ENCODE results near the gene ECHS1. TPM values are rescaled to one million over a fixed set of nuclear protein-coding genes. Genes with fewer than 3 reads are reported as not detected.

Gene ECHS1
- total RNA-seq, 1 experiment from 2014 or later: 53.5 TPM

DNA sequence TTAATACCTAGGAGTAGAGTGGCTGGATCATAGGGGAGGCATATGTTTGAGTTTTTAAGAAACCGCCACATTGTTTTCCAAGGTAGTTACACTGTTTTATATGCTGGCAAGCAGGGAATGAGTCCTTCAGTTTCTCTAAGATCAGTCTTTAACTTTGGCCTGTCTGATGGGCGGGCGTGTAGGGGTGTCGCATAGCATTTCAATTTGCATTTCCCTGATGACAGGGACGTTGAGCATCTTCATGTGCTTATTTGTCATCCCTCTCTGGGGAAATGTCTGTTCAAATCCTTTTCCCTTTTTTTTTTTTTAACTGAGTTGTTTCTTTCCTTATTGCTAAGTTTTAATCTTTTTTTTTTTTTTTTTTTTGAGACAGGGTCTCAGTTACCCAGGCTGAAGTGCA is 30.6 kb upstream of the ECHS1 start:
- CTCF ChIA-PET: no interaction called here
- BruUV-seq (replicated peaks): no TSS peak
- H3K36me3 Mint-ChIP-seq (ENCODE audit: insufficient read depth, unreplicated experiment): peaks cover 13% of the 10 kb centered on the region
- no peak overlapping the region for H3K27ac Mint-ChIP-seq (ENCODE audit: unreplicated experiment)
- TF ChIP-seq, protein P1, sequence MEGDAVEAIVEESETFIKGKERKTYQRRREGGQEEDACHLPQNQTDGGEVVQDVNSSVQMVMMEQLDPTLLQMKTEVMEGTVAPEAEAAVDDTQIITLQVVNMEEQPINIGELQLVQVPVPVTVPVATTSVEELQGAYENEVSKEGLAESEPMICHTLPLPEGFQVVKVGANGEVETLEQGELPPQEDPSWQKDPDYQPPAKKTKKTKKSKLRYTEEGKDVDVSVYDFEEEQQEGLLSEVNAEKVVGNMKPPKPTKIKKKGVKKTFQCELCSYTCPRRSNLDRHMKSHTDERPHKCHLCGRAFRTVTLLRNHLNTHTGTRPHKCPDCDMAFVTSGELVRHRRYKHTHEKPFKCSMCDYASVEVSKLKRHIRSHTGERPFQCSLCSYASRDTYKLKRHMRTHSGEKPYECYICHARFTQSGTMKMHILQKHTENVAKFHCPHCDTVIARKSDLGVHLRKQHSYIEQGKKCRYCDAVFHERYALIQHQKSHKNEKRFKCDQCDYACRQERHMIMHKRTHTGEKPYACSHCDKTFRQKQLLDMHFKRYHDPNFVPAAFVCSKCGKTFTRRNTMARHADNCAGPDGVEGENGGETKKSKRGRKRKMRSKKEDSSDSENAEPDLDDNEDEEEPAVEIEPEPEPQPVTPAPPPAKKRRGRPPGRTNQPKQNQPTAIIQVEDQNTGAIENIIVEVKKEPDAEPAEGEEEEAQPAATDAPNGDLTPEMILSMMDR (IDR thresholded peaks at IDR 0.05; ENCODE audit: unreplicated experiment): no peak
- H3K9me3 Mint-ChIP-seq (ENCODE audit: low read depth, unreplicated experiment): no peaks in the 10 kb centered on the region
- DNase-seq: no peak
- intact Hi-C loops (cut with micrococcal nuclease; ENCODE audit: unreplicated experiment): no loop called here
- H3K4me1 Mint-ChIP-seq (ENCODE audit: low read depth, unreplicated experiment): peaks cover 9% of the 10 kb centered on the region
- no peak overlapping the region for H3K4me3 Mint-ChIP-seq (ENCODE audit: low read depth, unreplicated experiment)
- no peaks in the 10 kb centered on the region for H3K27me3 Mint-ChIP-seq (ENCODE audit: unreplicated experiment)

DNA sequence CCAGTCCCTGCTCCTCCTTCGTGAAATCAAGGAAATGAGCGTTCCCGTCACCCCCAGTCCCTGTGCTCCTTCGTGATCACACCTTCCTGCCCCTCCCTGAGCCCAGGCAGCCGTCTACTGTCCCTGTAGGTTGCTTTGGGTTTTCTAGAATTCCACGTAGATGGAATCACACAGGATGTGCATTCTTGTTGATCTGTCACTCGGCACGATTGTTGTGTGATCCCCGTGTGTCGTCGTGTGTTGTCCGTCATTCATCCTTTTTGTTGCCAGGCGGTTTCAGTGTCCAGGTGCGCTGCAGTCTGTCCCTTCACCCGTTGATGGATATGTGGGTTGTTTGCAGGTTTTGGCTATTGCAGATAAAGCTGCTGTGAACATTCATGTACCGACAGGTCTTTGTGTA is 30.2 kb upstream of the ECHS1 start:
- BruUV-seq (replicated peaks): no TSS peak
- peaks cover 13% of the 10 kb centered on the region for H3K36me3 Mint-ChIP-seq (ENCODE audit: insufficient read depth, unreplicated experiment)
- TF ChIP-seq, protein P1 (IDR thresholded peaks at IDR 0.05; ENCODE audit: unreplicated experiment): no peak
- H3K4me1 Mint-ChIP-seq (ENCODE audit: low read depth, unreplicated experiment): peaks cover 9% of the 10 kb centered on the region
- CTCF ChIA-PET: no interaction called here
- H3K27ac Mint-ChIP-seq (ENCODE audit: unreplicated experiment): no peak overlapping the region
- no peak for DNase-seq
- no peaks in the 10 kb centered on the region for H3K9me3 Mint-ChIP-seq (ENCODE audit: low read depth, unreplicated experiment)
- H3K27me3 Mint-ChIP-seq (ENCODE audit: unreplicated experiment): no peaks in the 10 kb centered on the region
- intact Hi-C loops (cut with micrococcal nuclease; ENCODE audit: unreplicated experiment): no loop called here
- H3K4me3 Mint-ChIP-seq (ENCODE audit: low read depth, unreplicated experiment): no peak overlapping the region

DNA sequence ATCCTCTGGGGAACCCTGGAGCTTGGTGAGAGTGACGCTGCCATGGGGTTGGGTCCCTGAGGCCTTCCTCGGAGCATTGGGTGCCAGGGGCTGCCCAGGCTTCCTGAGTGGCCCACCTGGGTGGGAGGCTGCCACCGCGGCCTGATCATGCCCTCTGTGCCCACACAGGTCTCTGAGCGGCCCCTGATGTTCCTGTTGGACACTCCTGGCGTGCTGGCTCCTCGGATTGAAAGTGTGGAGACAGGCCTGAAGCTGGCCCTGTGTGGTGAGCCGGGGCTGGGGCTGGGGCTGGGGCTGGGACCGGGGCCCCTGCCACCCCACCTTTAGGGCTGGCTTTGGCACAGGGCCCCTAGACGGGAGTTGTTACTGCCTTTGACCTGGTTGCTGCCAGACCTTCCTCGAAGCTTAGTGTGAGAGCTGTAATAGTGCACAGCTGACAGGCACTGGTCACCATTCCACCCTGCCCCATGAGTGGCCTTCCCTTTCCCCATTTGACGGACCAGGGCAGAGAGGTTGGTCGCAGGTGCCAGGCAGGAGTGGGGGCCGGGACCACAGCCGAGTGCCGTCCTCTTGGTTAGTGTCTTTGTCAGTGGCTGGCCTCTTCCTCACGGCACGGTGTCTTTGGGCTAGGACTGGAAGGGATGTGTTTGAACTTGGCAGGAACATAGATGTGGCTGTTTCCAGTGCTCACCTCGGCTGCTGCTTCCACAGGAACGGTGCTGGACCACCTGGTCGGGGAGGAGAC is 29.0 kb upstream of the ECHS1 start:
- DNase-seq: no peak
- TF ChIP-seq, protein P1 (IDR thresholded peaks at IDR 0.05; ENCODE audit: unreplicated experiment): no peak
- Mint-ChIP-seq H3K4me1 (ENCODE audit: low read depth, unreplicated experiment) (peaks cover 9% of the 10 kb centered on the region), H3K9me3 (ENCODE audit: low read depth, unreplicated experiment) (no peaks in the 10 kb centered on the region), H3K36me3 (ENCODE audit: insufficient read depth, unreplicated experiment) (peaks cover 17% of the 10 kb centered on the region), H3K4me3 (ENCODE audit: low read depth, unreplicated experiment) (no peak overlapping the region), H3K27ac (ENCODE audit: unreplicated experiment) (no peak overlapping the region), H3K27me3 (ENCODE audit: unreplicated experiment) (no peaks in the 10 kb centered on the region)
- intact Hi-C loops (cut with micrococcal nuclease; ENCODE audit: unreplicated experiment): no loop called here
- no TSS peak for BruUV-seq (replicated peaks)
- CTCF ChIA-PET: no interaction called here

DNA sequence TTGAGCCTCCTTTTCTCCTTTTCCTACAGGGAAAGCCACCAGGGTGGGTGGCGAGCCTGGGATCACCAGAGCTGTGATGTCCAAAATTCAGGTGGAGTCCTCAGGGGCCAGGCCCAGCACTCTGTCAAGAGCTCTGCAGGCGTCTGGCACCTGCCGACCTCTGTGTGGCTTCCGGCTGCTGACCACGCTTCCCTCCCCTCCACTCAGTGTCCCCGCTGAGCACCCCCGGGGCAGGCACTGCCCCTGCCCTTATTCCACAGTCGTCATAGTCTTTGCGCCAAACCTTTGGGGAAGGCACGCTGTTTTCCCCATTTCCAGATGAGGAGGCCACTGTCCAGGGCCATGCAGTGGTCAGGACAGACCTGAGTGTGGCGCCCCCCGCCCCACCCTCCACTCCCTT is 28.3 kb upstream of the ECHS1 start:
- Mint-ChIP-seq H3K4me1 (ENCODE audit: low read depth, unreplicated experiment) (peaks cover 9% of the 10 kb centered on the region), H3K27ac (ENCODE audit: unreplicated experiment) (no peak overlapping the region), H3K27me3 (ENCODE audit: unreplicated experiment) (no peaks in the 10 kb centered on the region), H3K4me3 (ENCODE audit: low read depth, unreplicated experiment) (no peak overlapping the region), H3K36me3 (ENCODE audit: insufficient read depth, unreplicated experiment) (peaks cover 17% of the 10 kb centered on the region), H3K9me3 (ENCODE audit: low read depth, unreplicated experiment) (no peaks in the 10 kb centered on the region)
- DNase-seq: no peak
- intact Hi-C loops (cut with micrococcal nuclease; ENCODE audit: unreplicated experiment): no loop called here
- TF ChIP-seq, protein P1 (IDR thresholded peaks at IDR 0.05; ENCODE audit: unreplicated experiment): no peak
- CTCF ChIA-PET: no interaction called here
- BruUV-seq (replicated peaks): no TSS peak
